ENCODE data around the gene SNUPN.

GRCh38 chr15:75620841-75621391 lies 4.6 kb downstream of the SNUPN start:
- no peak for TF ChIP-seq CTCF (IDR thresholded peaks at IDR 0.05)
- no peak for TF ChIP-seq ATF2 (CRISPR knock-in tag; IDR thresholded peaks at IDR 0.05; ENCODE audit: borderline replicate concordance, low read depth)
- no peak for TF ChIP-seq TEAD1 (CRISPR knock-in tag; IDR thresholded peaks at IDR 0.05)
- TF ChIP-seq FOXK1 (CRISPR knock-in tag; IDR thresholded peaks at IDR 0.05): no peak
- TF ChIP-seq NR1H2 (CRISPR knock-in tag; IDR thresholded peaks at IDR 0.05): no peak
- no peak for TF ChIP-seq SP1 (CRISPR knock-in tag; conservative IDR thresholded peaks at IDR 0.05)
- no peak for TF ChIP-seq MAX (CRISPR knock-in tag; IDR thresholded peaks at IDR 0.05)
- no peak for TF ChIP-seq ZBTB43 (CRISPR knock-in tag; IDR thresholded peaks at IDR 0.05)
- TF ChIP-seq HMGXB4 (CRISPR knock-in tag; IDR thresholded peaks at IDR 0.05): no peak
- TF ChIP-seq GTF2I (CRISPR knock-in tag; conservative IDR thresholded peaks at IDR 0.05): no peak
- TF ChIP-seq ZNF423 (CRISPR knock-in tag; IDR thresholded peaks at IDR 0.05): no peak
- no peak for TF ChIP-seq CBFB (CRISPR knock-in tag; IDR thresholded peaks at IDR 0.05; ENCODE audit: low read depth)
- TF ChIP-seq USF2 (CRISPR knock-in tag; IDR thresholded peaks at IDR 0.05): no peak

Data from WTC11 (cell line).